Erythroblast (primary cell): ENCODE measurements around the gene RAI14.

ENCODE experiments used
- GATA1 ChIP-seq: IDR thresholded peaks from 2 replicates; pipeline ENCODE4 v1.6.1; 2011; ENCODE audit warnings: low read depth, mild to moderate bottlenecking, control low read depth, low read length, moderate library complexity
- POLR2A ChIP-seq: IDR thresholded peaks from 2 replicates; pipeline ENCODE4 v1.6.1; 2011; ENCODE audit warnings: mild to moderate bottlenecking, low read length

- TF ChIP-seq POLR2A: no peak
- TF ChIP-seq GATA1: no peak
These were observed 52.6 kb downstream of the RAI14 start for GRCh38 chr5:34708777-34709176.
